Bronchial epithelial cell (primary cell): ENCODE results near the gene TBC1D4. TPM values are rescaled to one million over a fixed set of nuclear protein-coding genes. Genes with fewer than 3 reads are reported as not detected.

Experiments used
- DNase-seq: peaks from one replicate; pipeline ENCODE4 v3.0.0-alpha.2; 2010; ENCODE audit warnings: low read depth
- FAIRE-seq: peaks from 2 replicates; lab custom pipeline; 2011; peaks lifted over from hg19 to GRCh38; lab: Jason Lieb, UNC
- H3K27me3 ChIP-seq: 2 replicates; pipeline ENCODE4 v1.5.1; 2011; ENCODE audit warnings: low read length; ENCODE audit not compliant: control insufficient read depth, insufficient read depth
- H3K36me3 ChIP-seq: 2 replicates; pipeline ENCODE4 v1.5.1; 2011; ENCODE audit warnings: low read length; ENCODE audit not compliant: control insufficient read depth, insufficient read depth
- H3K4me3 ChIP-seq: 2 replicates; pipeline ENCODE4 v1.5.1; 2011; ENCODE audit warnings: mild to moderate bottlenecking, low read depth, low read length, control low read depth
- total RNA-seq: library from RNA; depleted of rRNA; stranded (reverse); fragments of >200 nt; gene quantifications from 2 replicates; pipeline ENCODE4 v1.2.1, GENCODE V29; 2014
- TF ChIP-seq, protein P1 (sequence below): IDR thresholded peaks from 2 replicates; pipeline ENCODE4 v1.5.1; 2011; ENCODE audit warnings: mild to moderate bottlenecking, moderate library complexity, low read length, control low read depth, inconsistent platforms; ENCODE audit not compliant: insufficient read depth, severe bottlenecking

The TBC1D4 gene
- total RNA-seq, 1 donor from 2014 or later = 10.3 TPM

DNA sequence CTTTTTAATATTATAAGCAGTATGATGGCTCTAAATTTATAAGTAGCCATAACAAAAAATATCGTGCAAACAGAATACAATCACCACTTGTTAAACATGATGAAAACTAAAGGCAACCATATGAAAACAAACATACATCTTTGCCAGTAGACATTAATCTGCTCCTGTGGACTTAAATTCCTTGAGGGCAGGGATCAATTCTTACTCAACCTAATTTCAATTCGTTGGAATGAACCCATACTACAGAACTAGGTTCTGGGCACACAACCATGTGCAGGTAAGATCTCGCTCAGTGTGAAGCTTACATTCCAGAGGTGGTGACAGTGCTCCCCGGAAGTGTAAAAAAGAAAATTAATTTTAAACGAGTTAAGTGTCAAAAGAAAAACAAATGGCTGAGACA is 13.4 kb downstream of the TBC1D4 start:
- TF ChIP-seq, protein P1, sequence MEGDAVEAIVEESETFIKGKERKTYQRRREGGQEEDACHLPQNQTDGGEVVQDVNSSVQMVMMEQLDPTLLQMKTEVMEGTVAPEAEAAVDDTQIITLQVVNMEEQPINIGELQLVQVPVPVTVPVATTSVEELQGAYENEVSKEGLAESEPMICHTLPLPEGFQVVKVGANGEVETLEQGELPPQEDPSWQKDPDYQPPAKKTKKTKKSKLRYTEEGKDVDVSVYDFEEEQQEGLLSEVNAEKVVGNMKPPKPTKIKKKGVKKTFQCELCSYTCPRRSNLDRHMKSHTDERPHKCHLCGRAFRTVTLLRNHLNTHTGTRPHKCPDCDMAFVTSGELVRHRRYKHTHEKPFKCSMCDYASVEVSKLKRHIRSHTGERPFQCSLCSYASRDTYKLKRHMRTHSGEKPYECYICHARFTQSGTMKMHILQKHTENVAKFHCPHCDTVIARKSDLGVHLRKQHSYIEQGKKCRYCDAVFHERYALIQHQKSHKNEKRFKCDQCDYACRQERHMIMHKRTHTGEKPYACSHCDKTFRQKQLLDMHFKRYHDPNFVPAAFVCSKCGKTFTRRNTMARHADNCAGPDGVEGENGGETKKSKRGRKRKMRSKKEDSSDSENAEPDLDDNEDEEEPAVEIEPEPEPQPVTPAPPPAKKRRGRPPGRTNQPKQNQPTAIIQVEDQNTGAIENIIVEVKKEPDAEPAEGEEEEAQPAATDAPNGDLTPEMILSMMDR = no peak
- Histone ChIP-seq H3K36me3 (no peaks in the 10 kb centered on the region), H3K27me3 (no peaks in the 10 kb centered on the region), H3K4me3 (no peak overlapping the region)
- FAIRE-seq (no peak), DNase-seq (no peak)

DNA sequence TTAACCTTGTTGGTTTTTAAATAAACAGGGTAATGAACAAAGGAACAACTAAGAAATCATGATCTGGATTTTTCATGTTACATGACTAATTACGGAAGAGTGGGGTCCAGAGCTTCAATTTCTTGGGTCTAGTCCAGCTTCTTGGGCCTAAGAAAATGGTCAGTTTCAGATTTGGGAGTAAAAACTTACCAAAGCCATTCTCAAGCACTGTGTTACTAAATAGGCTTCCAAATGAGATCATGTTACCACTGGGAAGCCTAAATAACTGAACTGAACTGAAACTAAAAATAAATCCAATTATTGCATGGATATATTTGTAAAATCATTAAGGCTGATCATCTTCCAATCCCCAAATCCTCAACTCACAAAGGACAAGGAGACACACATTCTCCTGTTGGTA is 13.9 kb downstream of the TBC1D4 start:
- TF ChIP-seq, protein P1 = no peak
- FAIRE-seq = no peak

DNA sequence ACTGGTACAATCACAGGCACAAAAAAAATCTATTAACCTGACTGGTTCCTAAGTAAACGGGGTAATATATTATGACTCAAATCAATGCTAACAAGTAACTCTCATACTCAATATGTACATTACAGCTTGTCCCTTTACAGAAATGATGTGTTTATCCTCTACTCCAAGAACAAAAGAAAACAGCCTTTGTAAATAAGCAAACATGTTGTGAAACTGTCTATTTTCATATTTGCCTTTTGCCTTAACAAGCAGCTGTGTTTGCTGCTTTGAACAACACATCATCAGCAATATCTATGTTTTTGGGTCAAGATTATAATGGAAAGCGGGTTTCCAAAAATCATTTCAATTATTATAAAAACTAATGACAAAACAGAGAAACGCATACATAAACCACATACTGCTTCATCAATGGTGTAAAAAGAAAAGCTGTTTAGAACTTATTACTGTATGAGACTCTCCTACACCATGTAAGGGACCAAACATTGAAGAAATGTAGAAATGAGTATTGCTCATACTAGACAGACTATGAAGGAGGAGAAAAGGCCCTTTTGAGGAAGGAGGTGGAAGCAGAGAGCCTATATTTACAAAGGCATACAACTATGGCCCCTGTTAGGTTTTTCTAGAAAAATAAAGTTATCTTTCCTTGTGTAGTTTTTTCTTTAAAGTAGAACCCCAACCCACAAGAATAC is 14.8 kb downstream of the TBC1D4 start:
- DNase-seq (no peak), FAIRE-seq (no peak)
- no peaks in the 10 kb centered on the region for H3K27me3 ChIP-seq
- TF ChIP-seq, protein P1 = no peak
- no peaks in the 10 kb centered on the region for H3K36me3 ChIP-seq
- no peak overlapping the region for H3K4me3 ChIP-seq

More for the DNA sequence above, 13.9 kb downstream of the TBC1D4 start:
- H3K36me3 ChIP-seq = no peaks in the 10 kb centered on the region
- no peak for DNase-seq
- H3K4me3 ChIP-seq = no peak overlapping the region
- no peaks in the 10 kb centered on the region for H3K27me3 ChIP-seq

DNA sequence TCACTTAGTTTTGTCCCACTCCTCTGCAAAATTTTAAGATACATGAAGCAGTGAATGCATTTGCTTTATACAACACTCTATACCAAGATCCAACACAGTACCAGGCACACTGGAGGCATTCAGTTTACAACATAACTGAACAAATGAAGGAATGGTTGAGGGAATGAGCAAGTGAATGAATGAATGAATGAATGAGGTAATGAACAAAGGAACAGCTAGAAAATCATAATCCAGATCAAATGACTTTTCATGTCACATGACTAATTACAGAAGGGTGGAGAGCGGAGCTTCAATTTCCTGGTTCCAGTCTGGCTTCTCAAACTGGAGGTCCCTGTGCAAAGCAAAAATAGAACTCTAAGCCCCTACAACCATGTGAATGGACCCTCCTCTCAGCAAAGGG is 16.7 kb downstream of the TBC1D4 start:
- Histone ChIP-seq H3K36me3 (no peaks in the 10 kb centered on the region), H3K4me3 (no peak overlapping the region), H3K27me3 (no peaks in the 10 kb centered on the region)
- no peak for FAIRE-seq
- TF ChIP-seq, protein P1 = no peak
- no peak for DNase-seq

DNA sequence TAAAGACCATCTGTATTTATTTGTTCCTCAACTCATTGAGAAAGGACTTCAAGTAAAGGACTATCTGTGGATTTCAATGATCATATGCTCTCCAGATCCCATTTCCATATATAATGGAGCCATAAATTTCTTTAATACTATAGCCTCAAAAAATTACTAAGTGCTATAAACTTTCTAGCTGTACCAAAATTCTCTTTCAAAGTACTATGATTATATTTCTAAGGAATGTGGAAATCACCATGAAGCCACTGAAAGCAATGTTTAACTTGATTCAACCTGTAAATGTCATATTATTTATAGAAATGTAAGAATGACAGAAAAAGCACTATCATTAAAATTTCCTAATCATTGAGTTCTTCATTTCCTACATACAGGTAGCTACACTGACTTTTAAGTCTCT is 20.7 kb downstream of the TBC1D4 start:
- no peak overlapping the region for H3K4me3 ChIP-seq
- H3K36me3 ChIP-seq = no peaks in the 10 kb centered on the region
- DNase-seq (peak; percentile 40), FAIRE-seq (no peak)
- no peaks in the 10 kb centered on the region for H3K27me3 ChIP-seq
- TF ChIP-seq, protein P1 = no peak

DNA sequence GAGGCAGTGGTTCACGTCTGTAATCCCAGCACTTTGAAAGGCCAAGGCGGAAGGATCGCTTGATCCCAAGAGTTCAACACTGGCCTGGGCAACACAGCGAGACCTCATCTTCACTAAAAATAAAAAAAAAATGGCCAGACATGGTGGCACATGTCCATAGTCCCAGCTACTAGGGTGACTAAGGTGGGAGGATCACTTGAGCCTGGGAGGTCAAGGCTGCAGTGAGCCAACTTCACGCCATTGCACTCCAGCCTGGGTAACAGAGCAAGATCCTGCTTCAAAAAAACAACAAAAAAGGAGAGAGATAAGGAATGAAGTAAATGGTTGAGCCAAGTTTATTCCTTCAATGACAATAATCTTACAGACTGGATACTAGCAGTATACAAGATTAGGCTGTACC is 21.3 kb downstream of the TBC1D4 start:
- FAIRE-seq (no peak), DNase-seq (no peak)
- H3K4me3 ChIP-seq = no peak overlapping the region
- no peaks in the 10 kb centered on the region for H3K27me3 ChIP-seq
- TF ChIP-seq, protein P1 = no peak
- H3K36me3 ChIP-seq = no peaks in the 10 kb centered on the region
